A549 (cell line): ENCODE results near the gene SLC19A1. TPM values are rescaled to one million over a fixed set of nuclear protein-coding genes. Genes with fewer than 3 reads are reported as not detected.

Source experiments
- ATAC-seq, 2 experiments: fragments of 200-7000 bp in 1 of 2; fragments of >200 bp in 1 of 2; cut with Nextera tagmentation in 1 of 2; cut with Tn5 transposase in 1 of 2; 3 replicates each; pipeline versions ENCODE4 v1.8.0 to v1.9.1; 2018 to 2020; ENCODE audit warnings: mild to moderate bottlenecking in 1 of 2, moderate library complexity in 1 of 2
- CTCF ChIA-PET: fragments of 300-600 bp; sonication (Branson Sonifier 250); formaldehyde crosslinking; extraction: SDS; loops from one replicate; lab custom pipeline; 2021; ENCODE audit warnings: antibody characterized with exemption, inconsistent platforms; lab: Yijun Ruan, JAX
- POLR2A ChIA-PET: fragments of 350-600 bp; formaldehyde crosslinking; extraction: SDS; loops from one replicate; lab custom pipeline; 2021; ENCODE audit warnings: antibody characterized with exemption, inconsistent platforms; lab: Yijun Ruan, JAX
- DNase-seq, 2 experiments: peaks; one replicate each; pipeline versions ENCODE4 v3.0.0 to v3.0.0-alpha.2; 2011 to 2016; ENCODE audit warnings: low read depth in 1 of 2, low spot score in 1 of 2
- FAIRE-seq: peaks from 2 replicates; lab custom pipeline; 2011; peaks lifted over from hg19 to GRCh38; lab: Jason Lieb, UNC
- H3K27ac ChIP-seq, 2 experiments: fragments of >200 bp; sonication (Bioruptor Twin); formaldehyde crosslinking; 3 replicates each; pipeline ENCODE4 v1.5.1; 2016 to 2017
- H3K4me1 ChIP-seq: fragments of >200 bp; sonication (Bioruptor Twin); formaldehyde crosslinking; 3 replicates; pipeline ENCODE4 v1.6.1; 2016
- H3K4me2 ChIP-seq: fragments of >200 bp; sonication (Bioruptor Twin); formaldehyde crosslinking; 3 replicates; pipeline ENCODE4 v1.6.1; 2016
- H3K4me3 ChIP-seq: fragments of >200 bp; sonication (Bioruptor Twin); formaldehyde crosslinking; 3 replicates; pipeline ENCODE4 v1.5.1; 2016
- H3K9me3 ChIP-seq: fragments of >200 bp; sonication (Bioruptor Twin); formaldehyde crosslinking; 3 replicates; pipeline ENCODE4 v1.6.1; 2016
- CBX2 ChIP-seq: fragments of 200-600 bp; sonication (generic); IDR thresholded peaks from 2 replicates; pipeline ENCODE4 v1.6.1; 2016; ENCODE audit warnings: low read depth, mild to moderate bottlenecking, borderline replicate concordance
- CBX8 ChIP-seq: fragments of 200-600 bp; sonication (generic); IDR thresholded peaks from 2 replicates; pipeline ENCODE4 v1.6.1; 2016
- ELK1 ChIP-seq: fragments of 150-350 bp; IDR thresholded peaks from 2 replicates; pipeline ENCODE4 v1.6.1; 2014; ENCODE audit warnings: low read depth, mild to moderate bottlenecking, low read length
- EP300 ChIP-seq, 2 experiments: fragments of >200 bp; sonication (Bioruptor Twin); formaldehyde crosslinking; IDR thresholded peaks; 2 replicates in 1 of 2; 3 replicates in 1 of 2; pipeline ENCODE4 v1.6.1; 2016 to 2017
- HOXB5 ChIP-seq: fragments of 250-450 bp; sonication (Bioruptor Pico); IDR thresholded peaks from 2 replicates; pipeline ENCODE4 v1.5.0; 2020; ENCODE audit warnings: mild to moderate bottlenecking, moderate library complexity
- JUN ChIP-seq, 2 experiments: fragments of >200 bp; sonication (Bioruptor Twin); formaldehyde crosslinking; IDR thresholded peaks; 2 replicates in 1 of 2; 3 replicates in 1 of 2; pipeline ENCODE4 v1.6.1; 2016 to 2017
- KDM5A ChIP-seq: fragments of 200-600 bp; sonication (generic); IDR thresholded peaks from 2 replicates; pipeline ENCODE4 v1.6.1; 2016; ENCODE audit warnings: antibody characterized with exemption, mild to moderate bottlenecking
- NFE2L2 ChIP-seq: fragments of 150-350 bp; conservative IDR thresholded peaks from 2 replicates; pipeline ENCODE4 v1.6.1; 2014; ENCODE audit warnings: low read length
- NR3C1 ChIP-seq: fragments of >200 bp; sonication (Bioruptor Twin); formaldehyde crosslinking; IDR thresholded peaks from 3 replicates; pipeline ENCODE4 v1.6.1; 2017
- PHF8 ChIP-seq: fragments of 200-600 bp; sonication (generic); IDR thresholded peaks from 2 replicates; pipeline ENCODE4 v1.6.1; 2016; ENCODE audit warnings: low read depth, mild to moderate bottlenecking, antibody characterized with exemption, moderate library complexity, borderline replicate concordance
- POLR2A ChIP-seq: IDR thresholded peaks from 2 replicates; pipeline ENCODE4 v1.6.1; 2012; ENCODE audit warnings: mild to moderate bottlenecking, low read length
- SREBF2 ChIP-seq: fragments of 450-650 bp; IDR thresholded peaks from 2 replicates; pipeline ENCODE4 v1.6.1; 2014; ENCODE audit warnings: mild to moderate bottlenecking, moderate library complexity
- ZC3H11A ChIP-seq: fragments of 450-650 bp; IDR thresholded peaks from 2 replicates; pipeline ENCODE4 v1.6.1; 2014; ENCODE audit warnings: antibody characterized with exemption, mild to moderate bottlenecking
- WGBS: methylation state at CpG from one replicate; pipeline ENCODE4 v1.1.6; 2017; ENCODE audit errors: missing lambda C conversion rate; 5-methylcytosine and 5-hydroxymethylcytosine counted together
- polyA plus RNA-seq, 4 experiments: library from polyadenylated mRNA; depleted of rRNA in 3 of 4; stranded (reverse); fragments of >200 nt; fragmentation: RNase III in 1 of 4; extraction: RNeasy Plus Mini Kit Qiagen cat#74134 plus additional on column Dnase treatment in 1 of 4; gene quantifications; 2 replicates in 3 of 4; 3 replicates in 1 of 4; pipeline ENCODE4 v1.2.3, GENCODE V29; 2011 to 2017
- TF ChIP-seq, protein P1 (sequence below): fragments of >200 bp; sonication (Bioruptor Twin); formaldehyde crosslinking; IDR thresholded peaks from 3 replicates; pipeline ENCODE4 v1.6.1; 2016
- TF ChIP-seq, protein P2 (sequence below): fragments of >200 bp; sonication (Bioruptor Twin); formaldehyde crosslinking; IDR thresholded peaks from 3 replicates; pipeline ENCODE4 v1.5.1; 2016

Gene SLC19A1
- polyA plus RNA-seq, 2 of the 4 experiments (the other 2 are of a cell fraction): 9.8 to 14.0 TPM

DNA sequence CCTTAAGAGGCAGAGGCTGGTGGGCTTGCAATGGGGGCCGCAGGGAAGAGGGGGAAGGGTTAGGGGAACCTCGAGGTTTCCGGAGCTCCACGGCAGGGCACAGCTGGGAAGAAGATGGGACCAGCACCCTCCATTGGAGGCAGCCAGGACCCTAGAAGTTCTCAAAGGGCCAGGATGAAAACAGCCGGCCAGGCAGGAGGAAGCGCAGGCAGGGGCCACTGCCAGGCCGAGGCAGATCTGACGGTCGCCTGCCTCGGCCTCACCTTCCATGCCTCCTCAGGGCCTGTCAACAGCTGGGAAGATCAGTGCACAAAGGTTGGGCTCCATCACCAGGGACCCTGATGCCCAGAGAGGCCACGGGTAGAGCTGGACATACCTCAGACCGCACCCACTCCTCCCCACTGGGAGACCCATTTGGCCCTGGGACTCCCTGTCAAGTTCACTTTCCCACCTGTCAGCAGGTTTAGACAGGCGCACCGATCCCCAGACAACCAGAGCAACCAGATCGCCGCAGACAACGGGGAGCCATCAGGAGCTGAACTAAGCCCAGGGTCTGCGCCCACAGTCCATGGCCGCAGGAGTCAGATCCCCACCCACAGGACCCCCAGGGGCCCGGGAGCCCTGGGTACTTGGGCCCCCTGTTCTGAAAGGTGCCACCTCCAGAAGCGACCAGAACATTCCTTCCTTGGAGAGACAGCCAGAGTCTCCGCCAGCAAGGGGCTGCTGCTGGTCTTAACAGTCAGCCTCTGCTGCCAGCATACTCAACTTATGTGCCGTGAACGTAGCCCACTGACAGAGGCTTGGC, 2.2 kb downstream of the SLC19A1 start (continued):
- TF ChIP-seq, protein P1, sequence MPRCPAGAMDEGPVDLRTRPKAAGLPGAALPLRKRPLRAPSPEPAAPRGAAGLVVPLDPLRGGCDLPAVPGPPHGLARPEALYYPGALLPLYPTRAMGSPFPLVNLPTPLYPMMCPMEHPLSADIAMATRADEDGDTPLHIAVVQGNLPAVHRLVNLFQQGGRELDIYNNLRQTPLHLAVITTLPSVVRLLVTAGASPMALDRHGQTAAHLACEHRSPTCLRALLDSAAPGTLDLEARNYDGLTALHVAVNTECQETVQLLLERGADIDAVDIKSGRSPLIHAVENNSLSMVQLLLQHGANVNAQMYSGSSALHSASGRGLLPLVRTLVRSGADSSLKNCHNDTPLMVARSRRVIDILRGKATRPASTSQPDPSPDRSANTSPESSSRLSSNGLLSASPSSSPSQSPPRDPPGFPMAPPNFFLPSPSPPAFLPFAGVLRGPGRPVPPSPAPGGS: no peak
- no peak for TF ChIP-seq SREBF2

GRCh38 chr21:45539046-45539795, 3.0 kb downstream of the SLC19A1 start:
- TF ChIP-seq POLR2A (no peak), CBX8 (no peak), ELK1 (no peak), ZC3H11A (no peak), NFE2L2 (no peak), JUN (IDR thresholded peaks at IDR 0.05) (no peak), PHF8 (no peak)
- Histone ChIP-seq H3K9me3 (no peaks in the 10 kb centered on the region), H3K4me2 (no peak overlapping the region), H3K4me3 (no peak overlapping the region), H3K27ac (no peak overlapping the region), H3K4me1 (peaks cover 11% of the 10 kb centered on the region; the same call in 2 of the 3 replicates)
- ATAC-seq: no peak
- ChIA-PET CTCF (interaction anchor here (1.2 kb wide), 1 partner anchor 58 kb away, joined by 4 read pairs; no protein-coding TSS in a partner anchor), POLR2A (no interaction called here)
- no peak for DNase-seq
- no peak for FAIRE-seq
- 93% methylated on average over 5 of the region's 17 CpGs for WGBS

DNA sequence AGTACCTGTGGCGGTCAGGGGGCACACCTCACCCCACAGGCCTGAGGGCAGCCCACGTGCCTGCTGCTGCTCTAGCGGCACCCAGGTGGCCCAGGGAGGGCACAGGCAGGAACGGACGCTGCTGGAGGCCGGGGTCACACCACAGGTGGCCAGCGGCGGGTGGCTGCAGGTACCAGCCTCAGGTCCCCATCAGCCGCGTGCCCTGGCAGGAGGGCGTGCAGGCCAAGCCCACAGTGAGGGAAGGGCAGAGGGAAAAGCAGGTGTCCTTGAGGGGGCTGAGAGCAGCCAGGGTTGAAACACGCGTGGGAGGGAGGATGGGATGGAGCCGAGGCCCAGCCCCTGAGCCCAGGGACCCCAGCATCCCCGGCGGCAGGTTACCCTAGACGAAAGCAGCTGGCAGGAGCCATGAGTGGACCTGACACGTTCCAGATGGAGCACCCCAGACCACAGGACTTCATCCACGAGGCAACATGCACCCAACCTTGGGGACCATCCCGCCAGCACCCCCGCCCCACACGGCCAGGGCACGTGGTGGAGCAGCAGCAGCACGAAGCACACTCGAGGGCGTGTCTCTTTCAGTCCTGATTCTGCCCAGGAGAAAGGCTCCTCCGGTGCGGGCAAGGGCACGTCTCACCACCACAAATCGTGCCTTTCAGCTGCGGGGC, 3.7 kb downstream of the SLC19A1 start:
- TF ChIP-seq HOXB5 (CRISPR knock-in tag): no peak
- TF ChIP-seq EP300 (IDR thresholded peaks at IDR 0.05): no peak
- TF ChIP-seq KDM5A: no peak
- no peak for TF ChIP-seq NR3C1
- TF ChIP-seq POLR2A: no peak
- TF ChIP-seq, protein P1: no peak
- TF ChIP-seq, protein P2, sequence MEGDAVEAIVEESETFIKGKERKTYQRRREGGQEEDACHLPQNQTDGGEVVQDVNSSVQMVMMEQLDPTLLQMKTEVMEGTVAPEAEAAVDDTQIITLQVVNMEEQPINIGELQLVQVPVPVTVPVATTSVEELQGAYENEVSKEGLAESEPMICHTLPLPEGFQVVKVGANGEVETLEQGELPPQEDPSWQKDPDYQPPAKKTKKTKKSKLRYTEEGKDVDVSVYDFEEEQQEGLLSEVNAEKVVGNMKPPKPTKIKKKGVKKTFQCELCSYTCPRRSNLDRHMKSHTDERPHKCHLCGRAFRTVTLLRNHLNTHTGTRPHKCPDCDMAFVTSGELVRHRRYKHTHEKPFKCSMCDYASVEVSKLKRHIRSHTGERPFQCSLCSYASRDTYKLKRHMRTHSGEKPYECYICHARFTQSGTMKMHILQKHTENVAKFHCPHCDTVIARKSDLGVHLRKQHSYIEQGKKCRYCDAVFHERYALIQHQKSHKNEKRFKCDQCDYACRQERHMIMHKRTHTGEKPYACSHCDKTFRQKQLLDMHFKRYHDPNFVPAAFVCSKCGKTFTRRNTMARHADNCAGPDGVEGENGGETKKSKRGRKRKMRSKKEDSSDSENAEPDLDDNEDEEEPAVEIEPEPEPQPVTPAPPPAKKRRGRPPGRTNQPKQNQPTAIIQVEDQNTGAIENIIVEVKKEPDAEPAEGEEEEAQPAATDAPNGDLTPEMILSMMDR: no peak
- TF ChIP-seq CBX2: no peak
- DNase-seq (no peak), FAIRE-seq (no peak), ATAC-seq (no peak)
- H3K27ac ChIP-seq: no peak overlapping the region
- no peak overlapping the region for H3K4me3 ChIP-seq
- H3K4me1 ChIP-seq: peaks cover 11% of the 10 kb centered on the region; the same call in 2 of the 3 replicates
- no peaks in the 10 kb centered on the region for H3K9me3 ChIP-seq
- ChIA-PET CTCF (no interaction called here), POLR2A (no interaction called here)
- H3K4me2 ChIP-seq: no peak overlapping the region
- 95% methylated on average over 15 of the region's 31 CpGs for WGBS
